Fibroblast of the aortic adventitia (primary cell): Measurements from ENCODE around the gene ELMO2. TPM values are rescaled to one million over a fixed set of nuclear protein-coding genes. Genes with fewer than 3 reads are reported as not detected.

Experiments
- DNase-seq: peaks from one replicate; pipeline ENCODE4 v3.0.0-alpha.2; 2010; ENCODE audit warnings: low read depth
- H3K4me3 ChIP-seq: 2 replicates; pipeline ENCODE4 v1.5.1; 2011; ENCODE audit warnings: low read depth, mild to moderate bottlenecking, control low read depth, low read length, moderate library complexity
- total RNA-seq: library from RNA; depleted of rRNA; stranded (reverse); fragments of >200 nt; gene quantifications from 2 replicates; pipeline ENCODE4 v1.2.3, GENCODE V29; 2012; ENCODE audit warnings: low replicate concordance
- TF ChIP-seq, protein P1 (sequence below): IDR thresholded peaks from 2 replicates; pipeline ENCODE4 v1.5.1; 2011; ENCODE audit warnings: mild to moderate bottlenecking, low read length, control low read depth, inconsistent platforms; ENCODE audit not compliant: insufficient read depth

The ELMO2 gene
- total RNA-seq, 1 donor, result 48.2 TPM

DNA sequence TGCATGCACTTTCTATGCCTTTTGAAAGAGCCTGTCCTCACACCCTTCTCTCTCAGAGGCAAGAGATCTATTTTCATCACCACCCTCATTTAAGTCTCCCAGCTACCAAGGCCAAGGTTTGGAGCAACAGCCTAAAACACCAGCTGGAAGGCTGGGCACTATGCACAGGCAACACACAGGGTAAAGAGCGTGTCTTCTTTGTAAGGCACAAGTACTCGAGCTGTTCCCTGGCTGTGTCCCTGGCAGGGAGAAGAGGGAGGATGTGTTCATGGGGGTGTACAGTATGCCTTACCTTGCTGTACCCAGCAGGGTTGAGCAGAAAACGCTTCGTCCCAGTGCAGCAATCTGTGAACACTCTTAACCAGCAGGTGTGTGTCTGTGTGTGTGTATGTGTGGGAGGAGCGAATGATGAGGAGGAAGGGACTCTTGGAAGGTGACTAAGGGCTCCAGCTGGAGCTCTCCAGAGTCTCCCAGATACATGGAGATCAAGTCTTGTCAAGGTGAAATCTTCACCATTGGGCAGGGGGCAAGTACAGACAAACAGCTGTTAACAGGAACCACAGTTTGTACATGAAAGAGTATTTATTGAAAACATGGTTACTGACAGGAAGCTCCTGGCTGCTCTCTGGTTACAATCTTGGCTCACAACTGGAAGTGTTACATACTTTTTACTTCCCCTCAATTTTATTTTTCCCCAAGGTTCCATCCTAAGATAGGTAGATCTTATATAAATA is 40.8 kb downstream of the ELMO2 start:
- H3K4me3 ChIP-seq, result peak overlapping the region; percentile 96
- DNase-seq, result no peak
- TF ChIP-seq, protein P1, sequence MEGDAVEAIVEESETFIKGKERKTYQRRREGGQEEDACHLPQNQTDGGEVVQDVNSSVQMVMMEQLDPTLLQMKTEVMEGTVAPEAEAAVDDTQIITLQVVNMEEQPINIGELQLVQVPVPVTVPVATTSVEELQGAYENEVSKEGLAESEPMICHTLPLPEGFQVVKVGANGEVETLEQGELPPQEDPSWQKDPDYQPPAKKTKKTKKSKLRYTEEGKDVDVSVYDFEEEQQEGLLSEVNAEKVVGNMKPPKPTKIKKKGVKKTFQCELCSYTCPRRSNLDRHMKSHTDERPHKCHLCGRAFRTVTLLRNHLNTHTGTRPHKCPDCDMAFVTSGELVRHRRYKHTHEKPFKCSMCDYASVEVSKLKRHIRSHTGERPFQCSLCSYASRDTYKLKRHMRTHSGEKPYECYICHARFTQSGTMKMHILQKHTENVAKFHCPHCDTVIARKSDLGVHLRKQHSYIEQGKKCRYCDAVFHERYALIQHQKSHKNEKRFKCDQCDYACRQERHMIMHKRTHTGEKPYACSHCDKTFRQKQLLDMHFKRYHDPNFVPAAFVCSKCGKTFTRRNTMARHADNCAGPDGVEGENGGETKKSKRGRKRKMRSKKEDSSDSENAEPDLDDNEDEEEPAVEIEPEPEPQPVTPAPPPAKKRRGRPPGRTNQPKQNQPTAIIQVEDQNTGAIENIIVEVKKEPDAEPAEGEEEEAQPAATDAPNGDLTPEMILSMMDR, result no peak

DNA sequence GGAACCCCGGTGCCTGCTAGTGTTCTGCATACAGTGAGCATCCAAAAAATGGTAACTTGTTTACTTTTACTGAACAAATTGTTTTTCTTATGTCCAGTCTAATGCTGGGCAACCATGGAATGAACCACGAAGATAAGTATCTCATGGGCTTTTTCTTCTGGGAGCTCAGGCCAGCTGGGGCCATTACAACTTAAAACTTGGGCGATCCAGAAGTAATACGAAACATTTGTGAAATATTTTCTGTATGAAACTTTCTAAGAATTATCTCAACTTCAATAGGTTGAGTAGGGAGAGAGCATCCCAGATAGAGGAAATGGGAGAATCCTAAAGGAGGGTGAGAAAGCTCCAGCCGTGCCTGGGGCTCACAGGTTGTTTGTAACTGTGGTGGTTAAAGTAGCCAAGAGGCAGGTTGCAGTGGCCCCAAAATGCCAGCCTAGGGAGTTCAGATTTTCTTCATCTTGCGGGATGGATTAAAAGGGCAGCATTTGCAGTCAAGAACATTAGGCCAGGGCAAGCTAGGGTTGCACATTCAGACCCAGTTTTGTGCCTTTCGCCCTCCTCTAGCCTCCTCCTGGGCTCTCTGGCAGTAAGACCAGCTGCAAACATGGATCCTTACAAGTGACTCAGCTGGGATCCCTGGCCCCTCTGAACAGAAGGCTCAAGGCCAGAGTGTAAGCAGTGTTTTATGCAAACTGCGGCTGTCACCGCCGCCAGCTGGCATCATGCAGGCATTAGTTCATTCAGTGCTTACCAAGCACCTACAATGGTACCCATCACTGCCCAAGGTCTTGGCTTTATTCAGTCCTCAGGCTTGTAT is 41.5 kb downstream of the ELMO2 start:
- H3K4me3 ChIP-seq, result peak overlapping the region; percentile 96
- TF ChIP-seq, protein P1, result no peak
- DNase-seq, result no peak

DNA sequence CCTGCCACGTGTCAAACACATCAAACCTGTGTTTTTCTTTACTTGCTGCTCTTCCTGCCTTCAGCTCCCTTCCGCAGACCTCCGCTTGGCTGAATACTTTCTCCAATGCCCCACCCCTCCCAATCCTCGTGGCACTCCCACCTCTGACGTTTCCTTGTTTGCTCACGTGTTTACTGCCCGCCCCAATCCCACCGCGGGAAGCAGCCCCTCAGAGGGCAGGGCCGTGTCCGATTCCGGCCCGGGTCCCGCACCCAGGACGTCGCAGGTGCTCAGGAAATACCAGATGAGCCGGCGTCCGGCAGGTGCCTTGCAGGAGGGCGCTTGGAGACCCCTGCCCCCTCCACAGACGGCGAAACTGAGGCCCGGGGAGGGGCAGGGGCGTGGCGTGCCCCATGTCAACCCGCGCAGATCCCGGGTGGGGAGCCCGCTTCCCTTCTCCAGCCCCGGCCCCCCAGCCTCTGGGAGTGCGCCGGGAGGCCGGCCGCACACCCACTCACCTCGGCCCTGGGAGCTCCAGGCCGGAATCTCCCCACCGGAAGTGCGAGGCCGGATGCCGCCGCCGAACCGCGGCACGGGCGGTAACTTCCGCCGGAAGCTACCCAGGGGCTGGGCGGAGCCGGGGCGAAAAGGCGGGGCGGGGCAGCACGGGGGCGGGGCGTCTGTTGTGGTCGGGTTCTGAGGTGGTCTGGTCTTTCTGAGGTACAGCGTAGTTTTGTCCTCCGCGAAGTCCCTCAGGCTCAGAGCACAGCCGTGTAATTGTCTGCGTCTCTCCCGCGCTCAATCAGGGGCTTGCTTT is 42.3 kb downstream of the ELMO2 start:
- TF ChIP-seq, protein P1, result no peak
- DNase-seq, result peak; percentile 86
- peak overlapping the region; percentile 96 for H3K4me3 ChIP-seq

DNA sequence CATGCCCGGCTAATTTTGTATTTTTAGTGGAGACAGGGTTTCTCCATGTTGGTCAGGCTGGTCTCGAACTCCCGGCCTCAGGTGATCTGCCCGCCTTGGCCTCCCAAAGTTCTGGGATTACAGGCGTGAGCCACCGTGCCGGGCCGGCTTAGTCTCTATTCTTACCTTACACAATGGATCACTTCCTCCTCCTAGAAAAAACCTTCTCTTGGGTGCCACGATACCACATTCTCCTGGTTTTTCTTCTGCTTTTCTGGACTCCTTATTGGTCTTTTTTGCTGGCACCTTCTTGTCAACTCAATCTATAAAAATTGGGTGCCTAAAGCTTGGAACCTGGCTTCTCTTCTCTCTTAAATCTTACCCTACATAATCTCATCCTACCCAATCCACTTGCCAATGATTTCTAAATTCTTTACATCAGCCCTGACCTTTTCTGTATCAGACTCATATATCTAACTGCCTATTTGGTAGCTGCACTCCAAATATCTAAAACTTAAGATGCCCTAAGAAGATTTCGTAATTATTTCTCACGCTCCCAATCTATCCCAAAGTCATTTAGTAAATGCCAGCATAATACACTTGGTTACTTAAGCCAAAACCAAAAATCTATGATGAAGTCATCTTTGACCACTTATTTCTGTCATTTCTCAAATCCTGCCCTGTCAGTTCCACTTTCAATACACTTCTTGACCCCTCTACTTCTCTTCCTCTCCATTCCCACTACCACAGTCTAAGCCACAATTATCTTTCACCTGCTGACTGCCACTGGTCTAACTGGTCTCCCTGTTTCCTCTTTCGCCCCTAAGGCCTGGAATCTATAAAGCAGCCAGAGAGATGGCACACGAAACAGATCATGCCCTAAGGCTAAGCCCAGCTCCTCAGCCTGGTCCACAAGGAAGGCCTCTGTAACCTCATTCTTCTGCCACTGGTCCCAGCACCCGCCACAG is 43.2 kb downstream of the ELMO2 start:
- peak overlapping the region; percentile 96 for H3K4me3 ChIP-seq
- TF ChIP-seq, protein P1, result no peak
- no peak for DNase-seq

DNA sequence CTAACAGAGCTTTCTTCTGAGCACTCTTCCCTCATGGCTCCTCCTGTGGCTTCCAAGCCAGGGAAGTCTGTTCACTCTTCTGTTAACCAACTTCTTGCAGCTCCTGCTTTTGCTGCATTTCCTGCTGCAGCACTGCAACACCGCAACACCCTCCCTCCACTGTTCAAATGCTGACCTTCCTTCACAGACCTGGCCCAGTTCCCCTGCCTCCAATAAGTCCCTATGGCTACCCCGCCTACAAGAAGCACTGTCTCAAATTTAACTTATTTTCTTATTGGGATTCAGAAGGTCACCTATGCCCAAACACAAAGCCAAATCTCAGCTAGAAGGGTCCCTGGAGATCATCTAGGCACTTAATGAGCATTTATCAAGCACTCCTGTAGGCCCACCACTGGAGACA is 44.6 kb downstream of the ELMO2 start:
- H3K4me3 ChIP-seq, result no peak overlapping the region
- TF ChIP-seq, protein P1, result no peak

DNA sequence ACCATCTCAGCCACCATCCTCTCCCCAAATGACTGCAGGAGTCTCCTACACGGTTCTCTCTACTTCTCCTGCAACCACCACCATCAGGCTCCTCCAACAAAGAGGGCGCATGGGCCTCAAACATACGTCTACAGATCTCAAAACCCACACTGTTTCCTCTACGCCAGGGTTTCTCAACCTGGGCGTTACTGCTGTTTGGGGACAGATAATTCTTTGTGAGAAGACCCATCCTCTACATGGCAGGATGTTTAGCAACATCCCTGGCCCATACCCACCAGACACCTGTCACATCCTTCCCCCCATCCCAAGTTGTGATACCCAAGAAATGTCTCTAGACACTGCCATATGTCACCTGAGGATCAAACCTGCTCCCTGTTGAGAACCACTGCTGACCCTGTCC is 45.0 kb downstream of the ELMO2 start:
- H3K4me3 ChIP-seq, result no peak overlapping the region
- no peak for DNase-seq
- TF ChIP-seq, protein P1, result no peak

More for the DNA sequence above, 44.6 kb downstream of the ELMO2 start:
- DNase-seq, result no peak
